Ascending aorta (tissue), 2 donors: ENCODE results near the gene PTGER1. TPM values are rescaled to one million over a fixed set of nuclear protein-coding genes. Genes with fewer than 3 reads are reported as not detected.

Experiments
- DNase-seq, 2 donors: peaks; one replicate each; pipeline ENCODE4 v3.0.0-alpha.2; 2019; ENCODE audit warnings: low spot score in 2 of 2
- H3K27ac ChIP-seq, 2 donors: fragments of 200-600 bp; sonication (generic); one replicate each; pipeline ENCODE4 v1.5.1; 2016 to 2017; ENCODE audit warnings: mild to moderate bottlenecking in 1 of 2
- H3K27me3 ChIP-seq: fragments of 200-600 bp; sonication (generic); one replicate; pipeline ENCODE4 v1.5.1; 2017
- H3K36me3 ChIP-seq, 2 donors: fragments of 200-600 bp; sonication (generic); one replicate each; pipeline ENCODE4 v1.5.1; 2016
- H3K4me1 ChIP-seq, 2 donors: fragments of 200-600 bp; sonication (generic); one replicate each; pipeline ENCODE4 v1.5.1; 2016 to 2017; ENCODE audit warnings: mild to moderate bottlenecking in 1 of 2
- H3K4me3 ChIP-seq, 2 donors: fragments of 200-600 bp; sonication (generic); one replicate each; pipeline ENCODE4 v1.5.1; 2016 to 2017; ENCODE audit warnings: mild to moderate bottlenecking in 1 of 2
- H3K9me3 ChIP-seq, 2 donors: fragments of 200-600 bp; sonication (generic); one replicate each; pipeline ENCODE4 v1.5.1; 2016
- CTCF ChIP-seq, 3 experiments: fragments of 200-600 bp in 2 of 3; fragments of 450-650 bp in 1 of 3; sonication (generic) in 2 of 3; IDR thresholded peaks; one replicate each; pipeline ENCODE4 v1.5.1; 2016 to 2019; ENCODE audit warnings: antibody characterized with exemption in 3 of 3, mild to moderate bottlenecking in 1 of 3, moderate library complexity in 1 of 3
- intact Hi-C: fragments of 100-400 bp; cut with DNase I; formaldehyde crosslinking; loops from one replicate; pipeline ENCODE4 v1.15.1; 2023
- total RNA-seq: library from RNA; depleted of rRNA; stranded (reverse); fragments of >200 nt; gene quantifications from one replicate; pipeline ENCODE4 v1.1.0, GENCODE V29; 2016

The PTGER1 gene
- total RNA-seq, 1 donor from 2014 or later = 17.1 TPM

- no peak for TF ChIP-seq CTCF (IDR thresholded peaks at IDR 0.05)
- DNase-seq = no peak
- Histone ChIP-seq H3K9me3 (no peaks in the 10 kb centered on the region), H3K27me3 (peaks cover 4% of the 10 kb centered on the region), H3K4me3 (peak overlapping the region in 1 of 2 donors; percentile 14), H3K27ac (no peak overlapping the region), H3K36me3 (peaks cover 34 to 37% of the 10 kb centered on the region in 2 donors), H3K4me1 (peaks cover 8 to 21% of the 10 kb centered on the region in 2 donors)
- intact Hi-C loops = loop anchor here (5.0 kb wide), 3 partner anchors 43 to 338 kb away; partner anchors contain the start of genes ASF1B and PKN1
Observed at GRCh38 chr19:14474827-14475226, 327 bp downstream of the PTGER1 start.

- Histone ChIP-seq H3K27me3 (peaks cover 4% of the 10 kb centered on the region), H3K4me1 (peaks cover 8 to 21% of the 10 kb centered on the region in 2 donors), H3K4me3 (peak overlapping the region; percentile 23 to 50), H3K27ac (no peak overlapping the region), H3K36me3 (peaks cover 34 to 37% of the 10 kb centered on the region in 2 donors), H3K9me3 (no peaks in the 10 kb centered on the region)
- TF ChIP-seq CTCF (IDR thresholded peaks at IDR 0.05) = no peak
- no peak for DNase-seq
- intact Hi-C loops = loop anchor here (5.0 kb wide), 3 partner anchors 42 to 337 kb away; partner anchors contain the start of genes ASF1B and PKN1
Observed at GRCh38 chr19:14473978-14474578, 1.1 kb downstream of the PTGER1 start.

- H3K4me1 ChIP-seq = peaks cover 8 to 21% of the 10 kb centered on the region in 2 donors
- no peaks in the 10 kb centered on the region for H3K9me3 ChIP-seq
- TF ChIP-seq CTCF (IDR thresholded peaks at IDR 0.05) = no peak
- H3K27me3 ChIP-seq = peaks cover 4% of the 10 kb centered on the region
- intact Hi-C loops = loop anchor here (5.0 kb wide), 3 partner anchors 41 to 336 kb away; partner anchors contain the start of genes ASF1B and PKN1
- H3K27ac ChIP-seq = no peak overlapping the region
- peaks cover 29 to 37% of the 10 kb centered on the region in 2 donors for H3K36me3 ChIP-seq
- DNase-seq = no peak
- peak overlapping the region; percentile 23 to 50 for H3K4me3 ChIP-seq
Observed at GRCh38 chr19:14473073-14473977, 1.8 kb downstream of the PTGER1 start.

DNA sequence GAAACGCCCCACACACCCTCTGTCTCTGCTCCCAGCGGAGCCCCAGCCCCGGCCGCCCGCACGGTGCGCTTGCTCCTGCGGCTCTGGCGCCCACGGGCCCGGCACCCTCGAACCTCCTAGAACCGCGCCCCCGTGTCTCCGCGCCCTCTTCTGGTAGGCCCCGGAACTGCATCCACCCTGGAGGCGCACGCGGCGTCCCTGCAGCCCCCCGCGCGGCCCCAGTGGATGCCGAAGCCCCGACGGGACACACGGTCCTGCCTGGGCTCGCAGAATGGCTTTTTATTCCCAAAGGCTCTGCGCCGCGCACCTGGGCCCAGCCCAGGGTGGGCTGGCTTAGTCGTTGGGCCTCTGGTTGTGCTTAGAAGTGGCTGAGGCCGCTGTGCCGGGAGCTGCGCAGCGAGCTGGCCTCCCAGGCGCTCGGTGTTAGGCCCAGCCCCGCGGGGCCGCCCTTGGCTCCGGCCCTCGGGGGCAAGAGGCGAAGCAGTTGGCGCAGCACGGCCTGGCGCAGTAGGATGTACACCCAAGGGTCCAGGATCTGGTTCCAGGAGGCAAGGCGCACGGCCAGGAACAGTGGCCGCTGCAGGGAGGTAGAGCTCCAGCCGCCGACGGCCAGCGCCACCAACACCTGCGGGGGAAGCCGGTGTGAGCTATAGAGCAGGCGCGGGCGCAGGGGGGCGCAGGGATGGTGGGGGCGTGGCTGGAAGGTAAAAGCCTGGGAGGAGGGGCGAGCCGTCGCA is 2.8 kb downstream of the PTGER1 start:
- TF ChIP-seq CTCF (IDR thresholded peaks at IDR 0.05) = peak; percentile 94 to 100 (median 99)
- intact Hi-C loops = loop anchor here (5.0 kb wide), 3 partner anchors 40 to 335 kb away; partner anchors contain the start of genes ASF1B and PKN1
- no peak overlapping the region for H3K27ac ChIP-seq

More for the DNA sequence above, 2.8 kb downstream of the PTGER1 start:
- peak in 1 of 2 donors; percentile 79 for DNase-seq
- Histone ChIP-seq H3K4me3 (peak overlapping the region; percentile 27 to 34), H3K4me1 (peaks cover 8 to 21% of the 10 kb centered on the region in 2 donors), H3K9me3 (no peaks in the 10 kb centered on the region), H3K27me3 (peaks cover 4% of the 10 kb centered on the region), H3K36me3 (peaks cover 34 to 40% of the 10 kb centered on the region in 2 donors)
